ENCODE measurements around the gene NOXO1.

NOXO1 gene

GRCh38 chr16:2009791-2010510 is 28.7 kb upstream of the NOXO1 start, which contains the start of gene ZNF598:
TSS of gene ZNF598 (minus strand) at chr16:2009821.
- peak; percentile 96 for DNase-seq (ENCODE audit: low spot score)

DNA sequence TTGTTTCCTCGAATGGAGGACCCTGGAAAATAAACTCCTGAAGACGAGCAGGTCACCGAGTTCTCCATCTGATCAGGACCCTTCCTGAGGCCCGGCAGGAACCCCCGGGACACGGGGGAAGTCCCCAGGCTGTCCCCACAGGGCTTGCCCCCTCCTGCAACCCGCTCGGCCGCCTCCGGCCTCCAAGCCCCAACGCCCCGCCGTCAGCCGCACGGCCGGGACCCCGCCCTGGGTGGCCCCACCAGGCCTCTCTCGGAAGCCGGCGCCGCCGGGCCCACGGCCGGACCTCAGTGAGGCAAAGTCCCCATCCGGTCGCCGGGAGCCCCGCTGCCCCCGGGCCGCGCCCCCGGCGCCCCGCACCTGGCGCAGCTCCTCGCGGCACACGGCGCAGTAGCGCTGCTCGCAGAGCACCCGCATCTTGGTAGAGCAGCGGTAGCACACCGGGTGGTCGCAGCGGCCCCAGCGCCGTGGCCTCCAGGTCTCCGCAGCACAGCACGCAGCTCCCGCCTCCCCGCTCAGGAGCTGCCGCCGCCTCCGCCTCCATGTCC is 28.0 kb upstream of the NOXO1 start:
- no peak for DNase-seq (ENCODE audit: low spot score)

DNA sequence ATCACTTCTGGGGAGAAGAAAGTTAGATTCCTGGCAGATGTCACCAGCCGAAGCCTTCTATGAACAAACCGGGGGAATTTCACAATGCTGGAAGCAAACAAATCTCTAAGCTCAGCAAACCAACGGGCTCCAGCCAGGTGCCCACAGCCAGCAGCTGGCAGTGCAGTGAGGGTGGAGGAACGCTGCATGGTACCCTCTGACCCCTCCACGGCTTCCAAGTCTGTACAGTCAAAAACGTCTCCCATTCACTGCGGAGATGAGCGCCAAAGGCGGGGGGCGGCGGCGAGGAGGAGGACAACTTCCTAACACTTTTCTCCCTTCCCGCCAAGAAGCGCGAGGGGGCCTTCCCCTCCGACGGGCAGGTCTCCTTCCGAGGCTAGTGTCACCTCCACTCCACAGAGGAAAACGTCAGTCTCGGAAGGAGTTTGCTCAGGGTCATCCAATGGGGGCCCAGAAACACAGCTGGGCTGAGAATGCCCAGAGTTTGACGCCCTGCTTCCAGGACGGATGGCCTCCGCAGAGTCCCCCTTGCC is 27.4 kb upstream of the NOXO1 start:
- DNase-seq (ENCODE audit: low spot score): peak; percentile 53

- DNase-seq (ENCODE audit: low spot score): peak; percentile 89
Measured at GRCh38 chr16:2008009-2008526, 26.8 kb upstream of the NOXO1 start.

- DNase-seq (ENCODE audit: low spot score): no peak
Measured at GRCh38 chr16:2007081-2007836, 26.0 kb upstream of the NOXO1 start.

- no peak for DNase-seq (ENCODE audit: low spot score)
Measured at GRCh38 chr16:2006317-2006716, 25.0 kb upstream of the NOXO1 start.

DNA sequence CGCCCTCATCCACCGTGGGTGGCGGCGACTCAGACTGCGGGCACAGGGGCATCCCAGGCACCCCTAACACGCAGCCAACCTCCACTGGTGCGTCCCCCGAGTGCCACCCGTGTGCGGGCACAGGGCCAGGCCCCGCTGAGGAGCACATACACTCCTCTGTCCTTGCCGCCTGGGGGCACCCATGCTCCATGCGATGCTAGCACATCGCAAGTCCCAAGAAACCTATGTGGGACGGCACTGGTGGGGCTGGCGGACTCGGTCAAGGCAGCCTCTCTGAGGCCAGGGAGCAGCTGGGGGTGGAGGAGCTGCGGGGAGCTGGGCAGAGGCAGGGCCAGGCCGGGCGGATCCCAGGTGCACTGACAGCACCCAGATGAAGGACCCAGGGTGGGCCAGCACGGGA is 24.4 kb upstream of the NOXO1 start:
- no peak for DNase-seq (ENCODE audit: low spot score)

DNA sequence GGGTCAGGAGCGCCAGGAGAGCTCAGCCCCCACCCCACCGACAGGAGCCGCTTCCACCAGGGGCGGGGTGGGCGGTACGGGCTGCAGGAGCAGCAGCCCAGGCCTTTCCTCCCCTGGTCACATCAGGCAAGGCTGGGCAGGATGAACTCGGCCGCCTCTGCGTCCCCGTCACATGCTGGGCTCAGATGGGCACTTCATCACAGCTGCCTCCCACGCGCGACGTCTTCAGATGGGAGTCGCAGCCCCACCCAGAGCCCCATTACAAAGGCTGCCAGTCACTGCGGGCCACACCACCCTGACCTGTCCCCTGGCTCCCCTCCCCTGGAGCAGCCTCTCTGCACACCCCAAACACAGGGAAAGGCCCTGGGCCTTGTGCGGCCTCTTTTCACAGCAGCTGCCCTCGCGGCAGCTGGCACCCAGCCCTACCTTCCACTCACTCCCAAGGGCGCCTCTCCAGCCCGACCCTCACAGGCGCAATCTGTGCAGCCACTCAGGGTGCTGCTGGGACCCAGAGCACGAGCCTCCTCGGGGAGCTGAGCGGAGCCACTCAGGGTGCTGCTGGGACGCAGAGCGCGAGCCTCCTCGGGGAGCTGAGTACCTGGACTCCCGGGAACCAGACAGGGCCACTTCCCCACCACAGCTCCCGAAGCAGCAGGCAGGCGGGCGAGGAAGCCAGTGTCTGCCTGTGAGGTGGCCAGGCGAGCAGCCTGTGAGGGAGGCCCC is 23.7 kb upstream of the NOXO1 start:
- no peak for DNase-seq (ENCODE audit: low spot score)

DNA sequence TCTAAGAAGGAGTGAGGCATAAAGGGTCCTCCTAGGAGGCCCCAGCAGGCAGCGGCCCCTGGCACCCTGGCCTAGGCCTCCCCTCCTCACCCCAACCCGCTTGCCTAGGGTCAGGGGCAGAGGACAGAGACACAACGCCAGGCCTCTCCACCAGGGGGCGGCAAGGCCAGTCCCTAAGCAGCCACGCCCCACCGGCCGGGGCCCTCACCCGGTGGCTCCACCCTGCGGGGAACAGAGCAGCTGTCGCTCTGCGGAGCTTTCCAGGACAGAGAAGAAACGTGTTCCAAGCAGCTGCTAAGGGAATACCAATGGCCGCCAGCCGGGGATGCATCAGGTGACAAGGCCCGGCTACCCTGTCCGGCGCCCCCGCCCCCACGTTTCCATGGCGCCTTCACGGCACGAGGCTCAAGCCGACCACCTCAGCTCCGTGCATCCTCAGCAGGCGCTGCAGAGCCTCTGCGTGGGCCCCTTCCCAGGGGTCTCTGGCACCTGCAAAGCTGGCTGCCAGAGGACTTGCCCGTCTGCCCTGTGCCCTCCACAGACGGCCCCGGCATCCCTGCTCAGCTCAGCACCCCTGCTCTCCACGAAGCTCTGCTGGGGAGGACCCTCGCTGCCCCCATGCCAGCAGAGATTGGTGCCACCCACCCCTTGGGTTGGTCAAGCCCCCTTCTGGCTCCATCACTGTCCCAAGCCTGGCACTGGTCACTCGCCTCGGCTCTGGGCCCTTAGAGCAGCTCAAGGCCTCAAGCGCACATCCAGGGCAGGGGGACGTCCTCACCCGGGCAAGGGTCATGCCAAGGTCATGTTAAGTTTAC is 22.8 kb upstream of the NOXO1 start:
- peak; percentile 94 for DNase-seq (ENCODE audit: low spot score)

DNA sequence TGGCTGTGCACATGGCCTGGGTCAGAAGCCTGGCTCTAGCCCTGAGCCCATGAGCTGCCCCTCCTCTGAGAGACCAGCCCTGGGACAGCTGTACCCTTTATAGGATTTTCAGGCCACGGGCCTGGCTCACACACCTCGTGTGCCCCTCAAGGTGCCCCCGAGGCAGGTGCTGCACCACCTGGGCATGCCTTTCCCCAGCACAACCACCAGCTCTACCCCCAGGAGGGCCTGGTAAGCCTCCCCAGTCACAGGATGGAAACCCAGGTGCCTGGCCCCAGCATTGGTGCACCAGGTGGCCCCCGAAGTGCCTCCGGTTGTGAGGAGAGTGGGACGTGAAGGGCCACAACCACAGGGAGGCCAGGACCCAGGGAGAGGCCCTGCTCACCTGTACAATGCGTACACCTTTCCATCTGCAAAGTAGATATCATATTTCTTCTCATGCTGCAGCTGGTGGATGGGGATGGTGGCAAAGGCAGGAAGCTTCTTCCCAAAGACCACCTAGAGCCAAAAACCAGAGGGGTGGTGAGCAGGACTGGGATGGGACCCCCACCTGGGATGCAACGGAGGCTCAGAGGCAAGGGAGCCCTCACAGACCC is 22.1 kb upstream of the NOXO1 start:
- no peak for DNase-seq (ENCODE audit: low spot score)

DNA sequence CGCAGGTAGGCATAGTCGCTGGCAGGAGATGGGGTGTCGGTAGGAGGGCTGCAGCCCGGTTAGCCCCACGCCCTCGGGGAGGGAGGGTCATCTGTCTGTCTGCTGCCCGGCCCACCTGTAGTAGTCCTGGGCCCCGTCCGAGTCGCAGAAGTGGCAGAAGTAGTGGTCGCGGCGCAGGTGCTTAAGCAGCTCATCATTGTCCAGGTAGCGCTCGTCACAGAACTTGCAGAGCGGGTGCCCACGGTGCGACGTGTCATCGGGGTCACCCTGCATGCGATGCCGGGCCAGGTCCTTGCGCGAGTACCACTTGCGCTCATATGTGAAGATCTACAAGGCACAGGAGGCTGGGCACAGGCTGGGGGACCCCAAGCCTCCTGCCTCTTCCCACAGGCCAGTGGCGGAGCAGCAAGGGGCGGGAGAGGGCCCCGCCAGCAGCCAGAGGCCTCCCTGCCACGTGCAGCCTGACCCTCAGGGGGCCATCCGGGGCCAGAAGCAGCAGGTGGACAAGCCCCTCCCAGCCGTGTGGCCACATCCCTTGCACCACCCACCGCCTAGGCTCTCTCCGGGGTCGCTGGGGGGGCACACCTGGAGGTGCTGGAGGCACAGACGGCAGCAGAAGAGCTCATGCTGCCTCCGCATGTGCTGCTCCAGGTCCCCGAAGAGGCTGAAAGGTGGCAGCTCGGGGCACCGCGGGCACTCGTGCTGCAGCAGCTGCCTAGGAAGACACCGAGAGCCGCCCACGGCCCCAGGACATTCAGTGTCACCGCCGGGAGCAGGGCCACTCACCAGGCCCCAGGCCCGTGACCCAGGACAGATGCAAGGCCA is 21.3 kb upstream of the NOXO1 start:
- no peak for DNase-seq (ENCODE audit: low spot score)

GRCh38 chr16:2001456-2002355 is 20.4 kb upstream of the NOXO1 start:
- no peak for DNase-seq (ENCODE audit: low spot score)

DNA sequence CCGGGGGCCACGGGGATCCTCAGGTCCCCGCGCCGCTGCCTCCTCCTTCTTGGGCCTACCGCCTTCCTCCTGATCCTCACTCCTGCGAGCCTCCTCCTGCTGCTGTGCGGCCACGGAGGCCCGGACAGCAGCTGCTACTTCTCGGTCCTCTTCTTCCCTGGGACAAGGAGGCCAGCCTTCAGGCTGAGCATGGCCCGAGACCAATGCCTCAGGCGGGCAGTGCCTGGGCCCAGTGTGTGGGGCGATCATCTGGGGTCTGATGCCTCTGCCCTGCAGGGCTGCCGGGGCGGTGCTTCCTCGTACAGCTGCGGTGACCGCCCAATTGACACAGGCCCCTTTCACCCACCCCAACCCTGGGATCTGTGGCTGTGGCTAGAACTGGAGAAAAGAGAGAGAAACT is 19.8 kb upstream of the NOXO1 start:
- no peak for DNase-seq (ENCODE audit: low spot score)

DNA sequence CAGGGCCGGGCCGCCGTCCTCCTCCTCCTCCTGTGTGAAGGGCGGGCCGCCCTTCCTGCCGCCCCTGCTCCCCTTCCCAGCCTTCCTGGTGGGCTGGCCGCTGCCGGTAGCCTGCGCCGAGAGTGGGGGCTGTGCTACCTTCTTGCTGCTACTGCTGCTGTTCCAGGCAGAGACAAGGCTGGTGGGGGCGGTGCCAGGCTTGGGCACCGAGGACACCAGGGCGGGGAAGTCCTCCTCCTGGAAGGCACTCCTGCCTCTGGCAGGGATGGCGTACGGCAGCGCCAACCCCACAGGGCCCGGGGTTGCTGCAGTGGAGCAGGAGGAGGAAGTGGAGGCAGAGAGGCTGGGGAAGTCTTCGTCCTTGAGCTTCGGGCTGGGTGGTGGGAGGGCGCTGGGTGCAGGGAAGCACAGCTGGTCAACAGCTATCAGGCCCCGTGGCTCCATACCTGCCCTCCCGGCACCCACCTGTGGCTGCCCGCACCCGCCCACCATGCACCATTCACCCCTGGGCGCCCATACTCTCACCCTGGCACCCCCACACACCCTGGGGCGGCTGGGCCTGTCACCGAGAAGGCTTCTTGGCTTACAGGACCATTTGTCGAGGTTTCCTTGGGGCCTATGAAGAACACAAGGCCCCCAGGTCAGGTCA is 18.7 kb upstream of the NOXO1 start:
- no peak for DNase-seq (ENCODE audit: low spot score)

DNA sequence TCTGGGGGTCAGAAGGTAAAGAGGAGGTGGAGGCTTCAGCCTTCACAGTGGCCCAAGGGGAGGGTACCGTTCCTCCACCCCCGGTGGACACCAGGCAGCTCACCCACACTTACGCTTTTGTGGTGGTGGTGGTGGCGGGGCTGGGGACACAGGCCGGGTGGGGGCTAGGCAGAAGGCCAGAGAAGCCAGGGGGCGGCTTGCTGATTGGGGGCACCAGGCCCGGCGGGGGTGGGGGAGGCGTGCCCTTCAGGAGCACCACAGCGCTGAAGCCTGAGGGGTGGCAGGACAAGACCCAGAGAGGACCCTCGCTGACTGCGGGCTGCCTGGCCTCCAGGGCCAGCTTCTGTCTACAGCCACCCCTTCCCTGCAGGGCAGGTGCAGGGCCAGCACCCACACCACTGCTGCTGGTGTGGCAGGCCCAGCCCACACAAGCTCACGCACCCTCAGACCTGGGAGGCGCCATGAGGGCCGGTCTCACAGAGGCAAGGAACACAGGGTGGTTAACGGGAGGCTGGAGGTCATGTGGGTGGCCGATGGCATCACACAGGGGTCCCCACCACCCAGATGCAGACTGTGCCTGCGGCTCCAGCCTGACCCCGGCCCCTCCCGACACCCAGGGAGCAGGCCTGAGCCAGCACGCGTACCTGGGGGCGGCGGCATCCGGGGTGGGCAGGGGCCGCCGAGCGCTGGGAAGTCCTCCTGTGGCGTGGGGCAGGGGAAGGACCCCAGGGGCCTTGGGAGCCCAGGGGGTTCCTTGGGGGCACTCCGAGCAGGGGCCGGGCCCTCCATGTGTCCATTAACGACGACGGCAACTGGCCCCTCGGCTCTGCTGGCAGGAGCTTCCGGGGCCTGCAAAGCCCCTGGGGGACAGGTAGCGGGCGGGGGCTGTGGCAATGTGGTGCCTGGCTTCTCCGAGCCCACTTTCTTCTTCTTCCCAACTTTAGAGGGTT is 17.9 kb upstream of the NOXO1 start:
- no peak for DNase-seq (ENCODE audit: low spot score)

- DNase-seq (ENCODE audit: low spot score): no peak
Measured at GRCh38 chr16:1998360-1998835, 17.1 kb upstream of the NOXO1 start.

All from GM03348 (cell line).